Endometrial microvascular endothelial cells (primary cell): ENCODE results near the gene KDM4B. TPM values are rescaled to one million over a fixed set of nuclear protein-coding genes. Genes with fewer than 3 reads are reported as not detected.

Experiments used
- in situ Hi-C: cut with HindIII; loops from 2 replicates; pipeline ENCODE4 v1.10.0; 2017; ENCODE audit warnings: low sequenced_read_pairs, low pct_unique_long_range_greater_than_20kb; ENCODE audit errors: inconsistent ontology term
- total RNA-seq: library from RNA; depleted of rRNA; stranded (reverse); fragments of >200 nt; gene quantifications from one replicate; pipeline ENCODE4 v1.2.3, GENCODE V29; 2015; ENCODE audit errors: inconsistent ontology term

Gene KDM4B
- total RNA-seq, 1 donor from 2014 or later = 12.5 TPM

GRCh38 chr19:5002143-5002542 is 33.2 kb downstream of the KDM4B start:
- in situ Hi-C loops = no loop called here

DNA sequence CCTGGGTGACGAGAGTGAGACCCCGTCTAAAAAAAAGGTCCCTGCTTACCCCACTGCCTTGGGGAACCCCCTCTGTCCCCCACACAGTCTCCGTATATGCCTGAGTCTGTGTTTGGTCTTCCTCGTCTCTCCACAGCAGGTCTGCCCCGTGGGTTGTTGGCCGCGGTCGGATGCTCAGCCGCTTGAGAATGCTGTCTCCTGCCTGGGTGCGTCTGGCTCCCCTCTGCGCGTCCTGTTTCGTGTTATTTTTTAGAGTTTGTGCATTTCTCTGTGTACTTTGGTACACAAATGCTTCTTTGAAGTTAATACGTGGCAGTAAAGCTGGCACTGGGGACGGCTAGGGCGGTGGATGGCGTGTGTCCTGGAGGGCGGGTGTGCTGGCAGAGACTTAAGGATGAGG is 34.9 kb downstream of the KDM4B start:
- in situ Hi-C loops = no loop called here

GRCh38 chr19:5005096-5005495 is 36.2 kb downstream of the KDM4B start:
- in situ Hi-C loops = no loop called here

- in situ Hi-C loops = no loop called here
Measured at GRCh38 chr19:5006201-5006600, 37.3 kb downstream of the KDM4B start.

DNA sequence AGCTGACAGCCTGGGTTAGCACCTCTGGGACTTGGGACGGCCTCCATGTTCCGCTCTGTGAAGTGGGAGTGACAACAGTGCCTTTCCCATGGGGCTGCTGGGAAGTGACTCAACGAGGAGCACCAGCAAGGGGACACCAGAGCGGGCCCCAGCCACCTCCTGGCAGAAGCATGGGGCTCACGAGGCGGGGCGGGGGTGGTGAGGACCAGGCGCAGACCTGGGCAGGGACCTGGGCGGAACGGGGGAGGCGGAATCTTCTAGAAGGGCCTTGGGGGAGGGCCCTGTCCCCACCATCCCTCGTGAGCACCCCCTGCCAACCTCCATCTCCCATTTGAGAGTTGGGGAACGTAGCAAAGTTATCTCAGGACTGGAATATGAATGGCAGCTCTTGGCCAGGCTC is 37.9 kb downstream of the KDM4B start:
- in situ Hi-C loops = no loop called here

- in situ Hi-C loops = no loop called here
Measured at GRCh38 chr19:5011476-5012238, 42.7 kb downstream of the KDM4B start.

GRCh38 chr19:5012688-5013457 is 44.0 kb downstream of the KDM4B start:
- in situ Hi-C loops = no loop called here

DNA sequence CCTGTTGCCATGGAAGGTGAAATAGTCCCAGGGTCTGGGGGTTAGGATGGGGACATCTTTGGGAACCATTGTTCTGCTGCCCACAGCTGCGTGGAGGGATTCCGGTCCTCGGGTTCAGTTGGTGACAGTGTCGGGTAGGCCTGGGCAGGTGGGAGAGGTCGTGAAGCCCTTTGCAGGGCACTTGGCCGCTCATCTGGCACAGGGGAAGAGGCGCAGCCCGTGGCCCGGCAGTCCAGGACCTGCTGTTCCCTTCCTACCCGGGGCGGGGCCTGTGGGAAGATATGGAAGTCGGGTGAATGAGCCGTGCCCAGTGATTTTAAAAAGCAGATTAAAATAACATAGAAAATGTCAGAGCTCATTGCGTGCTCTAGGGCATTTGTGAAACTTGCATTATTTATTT is 44.8 kb downstream of the KDM4B start:
- in situ Hi-C loops = no loop called here

GRCh38 chr19:5014941-5015340 is 46.0 kb downstream of the KDM4B start:
- in situ Hi-C loops = no loop called here

DNA sequence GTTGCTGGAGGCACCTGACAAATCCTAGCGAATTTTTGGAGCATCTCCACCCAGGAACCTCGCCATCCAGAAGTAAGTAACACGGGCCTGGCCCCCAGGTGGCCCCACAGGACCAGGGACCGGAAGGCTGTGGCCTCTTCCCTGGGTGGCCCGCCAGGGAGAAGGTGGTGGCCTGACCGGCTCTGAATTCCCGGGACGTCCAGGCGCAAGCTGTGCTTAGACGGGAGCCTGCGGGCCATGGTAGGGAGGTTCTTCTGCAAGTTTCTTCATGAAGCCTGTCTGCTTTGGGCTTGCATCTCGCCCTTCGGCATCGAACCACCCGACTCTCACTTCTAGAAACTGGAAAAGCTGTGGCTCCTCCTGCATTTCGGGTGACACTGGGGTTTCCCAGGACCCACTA is 47.4 kb downstream of the KDM4B start:
- in situ Hi-C loops = no loop called here

GRCh38 chr19:5016781-5017180 is 47.9 kb downstream of the KDM4B start:
- in situ Hi-C loops = no loop called here

DNA sequence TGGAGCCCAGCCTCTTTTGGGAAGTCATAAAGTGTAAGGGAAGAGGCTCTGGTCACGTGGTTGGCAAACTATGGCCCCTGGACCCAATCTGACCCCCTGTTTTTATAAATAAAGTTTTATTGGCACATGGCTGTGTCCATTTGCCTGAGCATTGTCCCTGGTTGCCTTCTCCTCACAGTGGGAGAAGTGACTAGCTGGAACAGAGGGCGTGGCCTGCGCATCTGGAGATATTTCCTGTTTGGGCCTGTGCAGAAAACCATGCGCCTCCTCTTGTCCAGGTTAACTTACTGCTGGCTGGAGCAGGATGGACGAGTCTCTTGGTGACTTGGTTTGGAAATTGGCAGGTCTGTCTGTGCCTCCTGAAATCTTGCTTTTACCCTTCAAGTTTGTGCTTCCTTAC is 48.3 kb downstream of the KDM4B start:
- in situ Hi-C loops = no loop called here

DNA sequence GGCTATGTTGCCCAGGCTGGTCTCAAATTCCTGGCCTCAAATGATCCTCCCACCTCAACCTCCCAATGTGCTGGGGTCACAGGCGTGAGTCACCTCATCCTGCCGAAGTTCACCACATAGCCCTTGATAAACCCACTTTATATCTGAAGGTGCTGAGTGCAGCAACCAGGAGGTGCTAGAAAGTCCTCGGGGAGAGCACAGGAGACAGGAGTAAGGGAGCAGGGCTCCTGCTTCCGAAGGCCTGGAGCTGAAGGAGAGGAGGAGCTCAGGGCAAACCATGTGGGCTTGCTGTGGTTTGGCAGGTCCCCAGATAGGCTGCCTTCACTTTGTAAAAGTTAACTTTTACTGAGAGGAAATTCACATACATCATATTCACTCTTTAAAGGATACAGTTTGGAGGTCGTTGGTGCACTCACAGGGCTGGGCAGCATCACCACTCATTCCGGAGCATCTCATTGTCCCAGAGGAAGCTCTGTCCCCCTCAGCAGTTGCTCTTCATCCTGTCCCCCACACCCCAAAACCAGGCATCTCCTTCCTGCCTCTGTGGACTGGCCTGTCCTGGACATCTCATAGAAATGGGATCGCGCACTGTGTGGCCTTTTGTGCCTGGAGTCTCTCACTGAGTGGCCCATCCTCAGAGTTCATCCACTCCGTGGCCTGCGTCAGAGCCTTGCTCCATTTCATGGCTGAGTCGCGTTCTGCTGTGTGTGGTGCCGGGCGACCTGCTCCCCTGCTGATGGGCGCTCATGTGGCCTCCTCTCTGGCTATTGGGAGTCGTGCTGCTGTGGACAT is 49.5 kb downstream of the KDM4B start:
- in situ Hi-C loops = no loop called here

DNA sequence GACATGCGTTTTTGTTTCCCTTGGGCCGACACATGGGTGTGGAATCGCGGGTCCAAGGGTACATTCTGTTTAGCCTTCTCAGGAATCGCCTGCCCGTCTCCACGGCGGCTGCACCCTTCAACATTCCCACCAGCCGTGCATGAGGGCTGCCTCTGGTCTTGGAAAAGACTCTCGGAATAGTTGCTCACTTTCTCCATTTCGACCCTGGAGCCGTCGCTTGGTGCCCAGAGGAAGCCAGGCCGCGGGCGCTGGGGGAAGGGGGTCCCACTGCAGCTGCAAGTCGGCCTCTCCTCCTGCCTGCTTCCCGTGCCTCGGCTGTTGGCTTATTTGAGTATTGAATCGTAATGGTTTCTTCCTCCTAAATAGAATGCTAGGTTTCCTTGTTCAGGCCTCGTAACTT is 51.5 kb downstream of the KDM4B start:
- in situ Hi-C loops = no loop called here

- in situ Hi-C loops = no loop called here
Measured at GRCh38 chr19:5021046-5021445, 52.1 kb downstream of the KDM4B start.

DNA sequence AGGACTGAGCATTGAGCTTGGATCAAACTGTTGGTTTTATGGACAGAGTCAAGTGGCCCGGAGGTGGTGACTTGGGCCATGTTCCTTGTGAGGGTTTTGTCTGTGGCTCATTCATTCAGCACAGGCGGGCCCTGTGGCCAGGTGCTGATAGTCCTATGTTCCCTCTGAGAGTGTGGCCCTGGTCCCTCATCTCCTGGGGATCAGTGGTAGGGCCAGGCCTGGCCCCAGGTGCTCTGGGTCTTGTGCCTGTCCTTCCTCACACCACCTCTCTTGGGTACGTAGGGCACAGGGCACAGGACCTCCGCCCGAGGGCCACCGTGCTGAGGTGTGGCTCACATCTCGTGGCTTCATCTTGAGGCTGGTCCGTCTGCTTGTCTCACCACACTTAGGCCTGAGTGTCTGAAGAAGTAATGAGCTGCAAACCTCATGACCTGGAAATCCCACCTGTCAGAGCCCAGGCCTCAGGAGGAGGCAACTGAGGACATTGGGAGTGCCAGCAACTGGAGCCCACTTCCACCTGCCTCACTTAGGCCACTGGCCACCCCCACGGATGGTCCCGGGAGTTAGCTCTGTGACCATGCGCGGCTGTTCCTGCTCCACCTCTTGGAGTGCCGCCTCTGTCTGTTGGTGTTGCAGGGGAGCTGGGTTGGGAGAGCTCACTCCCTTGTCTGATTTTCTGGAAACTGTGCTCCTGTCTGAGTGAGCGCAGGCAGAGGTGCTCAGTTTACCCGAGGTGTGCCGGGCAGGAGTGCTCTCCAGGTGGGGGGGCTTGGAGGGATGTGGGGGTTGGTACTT is 53.4 kb downstream of the KDM4B start:
- in situ Hi-C loops = no loop called here

- in situ Hi-C loops = no loop called here
Measured at GRCh38 chr19:5023128-5023571, 54.2 kb downstream of the KDM4B start.

- in situ Hi-C loops = no loop called here
Measured at GRCh38 chr19:5024282-5024681, 55.4 kb downstream of the KDM4B start.

GRCh38 chr19:5025027-5025426 is 56.1 kb downstream of the KDM4B start:
- in situ Hi-C loops = no loop called here
